Type B pancreatic cell (in vitro differentiated cells): ENCODE measurements around the gene RNF112. TPM values are rescaled to one million over a fixed set of nuclear protein-coding genes. Genes with fewer than 3 reads are reported as not detected.

Experiments
- DNase-seq: peaks from one replicate; pipeline ENCODE4 v3.0.0; 2021; ENCODE audit warnings: mixed read lengths; ENCODE audit not compliant: unreplicated experiment; ENCODE audit errors: extremely low spot score
- H3K27ac Mint-ChIP-seq: 2 replicates; pipeline ENCODE4 v1.8.0; 2021; ENCODE audit warnings: mild to moderate bottlenecking, mixed read lengths
- H3K27me3 Mint-ChIP-seq: 2 replicates; pipeline ENCODE4 v1.8.0; 2021; ENCODE audit warnings: mixed read lengths
- H3K36me3 Mint-ChIP-seq: 2 replicates; pipeline ENCODE4 v1.8.0; 2021; ENCODE audit warnings: mixed read lengths
- H3K4me1 Mint-ChIP-seq: one replicate; pipeline ENCODE4 v1.8.0; 2021; ENCODE audit warnings: mixed read lengths; ENCODE audit not compliant: unreplicated experiment
- H3K4me3 Mint-ChIP-seq: 2 replicates; pipeline ENCODE4 v1.8.0; 2021; ENCODE audit warnings: mild to moderate bottlenecking, mixed read lengths
- H3K9me3 Mint-ChIP-seq: 2 replicates; pipeline ENCODE4 v1.8.0; 2021; ENCODE audit warnings: mixed read lengths
- CTCF ChIP-seq: fragments of 200-600 bp; sonication (generic); conservative IDR thresholded peaks from 2 replicates; pipeline ENCODE4 v1.5.0; 2021; ENCODE audit warnings: antibody characterized with exemption, mild to moderate bottlenecking
- total RNA-seq: library from RNA; stranded (reverse); gene quantifications from 2 replicates; pipeline ENCODE4 v1.2.1, GENCODE V29; 2021; ENCODE audit warnings: low replicate concordance

RNF112 gene
- total RNA-seq, 1 donor from 2014 or later, result 0.60 TPM

- peak overlapping the region; percentile 99 for H3K27ac Mint-ChIP-seq
- H3K27me3 Mint-ChIP-seq, result no peaks in the 10 kb centered on the region
- TF ChIP-seq CTCF, result no peak
- H3K4me3 Mint-ChIP-seq, result peak overlapping the region; percentile 98
- DNase-seq, result peak; percentile 99
- no peaks in the 10 kb centered on the region for H3K9me3 Mint-ChIP-seq
- peaks cover 8% of the 10 kb centered on the region for H3K36me3 Mint-ChIP-seq
- H3K4me1 Mint-ChIP-seq, result peaks cover 33% of the 10 kb centered on the region
These were observed 33.2 kb upstream of the RNF112 start for GRCh38 chr17:19377602-19378415.

DNA sequence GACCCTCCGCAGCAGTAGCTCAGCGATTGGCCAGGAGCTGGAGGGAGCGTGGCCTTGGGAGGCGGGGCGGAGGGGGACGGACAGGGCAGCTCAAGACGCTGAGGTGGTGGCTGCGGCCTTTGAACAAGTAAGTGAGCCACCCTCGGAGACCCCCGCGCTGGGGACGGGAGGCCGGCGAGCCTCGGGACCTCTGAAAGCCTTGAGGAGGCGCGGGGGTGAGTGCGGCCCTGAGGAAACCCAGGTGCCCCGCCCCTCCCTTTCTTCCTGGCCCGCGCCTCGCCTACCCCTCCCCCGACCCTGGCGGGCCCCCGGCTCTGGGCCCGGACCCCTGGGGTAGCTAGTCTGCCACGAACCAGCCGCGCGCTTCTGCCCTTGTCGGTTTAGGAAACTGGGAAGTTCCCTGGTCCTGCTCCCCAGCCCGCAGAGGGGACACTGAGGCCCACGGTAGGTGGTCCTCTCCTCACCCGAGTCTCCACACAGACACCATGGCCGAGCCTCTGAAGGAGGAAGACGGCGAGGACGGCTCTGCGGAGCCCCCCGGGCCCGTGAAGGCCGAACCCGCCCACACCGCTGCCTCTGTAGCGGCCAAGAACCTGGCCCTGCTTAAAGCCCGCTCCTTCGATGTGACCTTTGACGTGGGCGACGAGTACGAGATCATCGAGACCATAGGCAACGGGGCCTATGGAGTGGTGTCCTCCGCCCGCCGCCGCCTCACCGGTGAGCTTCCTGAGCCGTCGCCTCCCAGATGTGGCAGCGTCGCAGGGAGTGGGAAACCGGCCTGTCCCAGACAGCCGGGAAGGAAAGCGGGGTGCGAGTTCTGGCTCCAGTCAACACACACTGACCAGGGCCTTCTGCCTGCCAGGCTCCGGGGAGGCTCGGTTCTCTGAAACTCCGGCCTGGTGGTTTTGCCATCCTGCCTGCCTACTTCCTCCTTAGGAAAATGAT, 32.3 kb upstream of the RNF112 start, which contains the start of gene MAPK7:
MAPK7 (plus strand) TSS at position 83 of the 945 bp plus-strand sequence; CDS start at position 486, 403 bp downstream.
- H3K27ac Mint-ChIP-seq, result peak within 1 kb of the TSS; percentile 99
- no peak for DNase-seq

DNA sequence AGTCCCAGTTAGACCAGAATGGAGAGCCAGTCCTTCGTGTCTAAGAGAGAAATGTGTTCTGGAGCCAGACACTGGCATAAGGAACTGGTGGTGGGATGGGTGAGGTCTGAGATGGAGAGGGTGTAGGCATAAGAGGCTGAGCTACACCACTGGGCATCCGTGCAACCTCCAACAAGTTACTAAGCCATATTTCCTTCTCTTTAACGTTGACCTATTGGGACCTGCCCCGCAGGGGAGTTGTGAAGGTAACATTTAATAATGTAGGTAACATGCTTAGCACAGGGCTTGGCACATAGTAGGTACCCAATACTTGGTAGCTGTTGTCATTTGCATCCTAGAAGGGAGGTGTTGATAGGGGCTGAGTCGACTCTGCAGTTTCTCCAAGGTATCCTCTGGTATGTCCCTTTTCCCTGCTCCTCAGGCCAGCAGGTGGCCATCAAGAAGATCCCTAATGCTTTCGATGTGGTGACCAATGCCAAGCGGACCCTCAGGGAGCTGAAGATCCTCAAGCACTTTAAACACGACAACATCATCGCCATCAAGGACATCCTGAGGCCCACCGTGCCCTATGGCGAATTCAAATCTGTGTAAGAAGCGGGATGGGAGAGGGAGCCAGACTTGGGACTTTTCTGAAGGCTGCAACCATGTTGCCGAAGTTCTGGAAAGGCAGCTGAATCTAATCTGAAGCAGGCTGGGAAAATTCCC, 31.5 kb upstream of the RNF112 start:
- Mint-ChIP-seq H3K27ac (peak overlapping the region; percentile 99), H3K4me3 (peak overlapping the region; percentile 98), H3K36me3 (peaks cover 13% of the 10 kb centered on the region), H3K9me3 (no peaks in the 10 kb centered on the region), H3K4me1 (peaks cover 37% of the 10 kb centered on the region), H3K27me3 (no peaks in the 10 kb centered on the region)
- DNase-seq, result no peak
- TF ChIP-seq CTCF, result no peak

More for the DNA sequence above, 32.3 kb upstream of the RNF112 start, which contains the start of gene MAPK7:
- no peaks in the 10 kb centered on the region for H3K27me3 Mint-ChIP-seq
- H3K4me1 Mint-ChIP-seq, result peaks cover 36% of the 10 kb centered on the region
- no peaks in the 10 kb centered on the region for H3K9me3 Mint-ChIP-seq
- peaks cover 8% of the 10 kb centered on the region for H3K36me3 Mint-ChIP-seq
- no peak for TF ChIP-seq CTCF
- peak within 1 kb of the TSS; percentile 98 for H3K4me3 Mint-ChIP-seq

GRCh38 chr17:19380481-19381301, 30.3 kb upstream of the RNF112 start:
- peaks cover 38% of the 10 kb centered on the region for H3K4me1 Mint-ChIP-seq
- TF ChIP-seq CTCF, result no peak
- H3K36me3 Mint-ChIP-seq, result peaks cover 19% of the 10 kb centered on the region
- no peak overlapping the region for H3K27ac Mint-ChIP-seq
- DNase-seq, result no peak
- no peaks in the 10 kb centered on the region for H3K27me3 Mint-ChIP-seq
- no peaks in the 10 kb centered on the region for H3K9me3 Mint-ChIP-seq
- peak overlapping the region; percentile 68 for H3K4me3 Mint-ChIP-seq
